Measurements from ENCODE around the gene L1TD1. TPM values are rescaled to one million over a fixed set of nuclear protein-coding genes. Genes with fewer than 3 reads are reported as not detected.

The L1TD1 gene
- total RNA-seq, 4 donors from 2014 or later, result not detected

DNA sequence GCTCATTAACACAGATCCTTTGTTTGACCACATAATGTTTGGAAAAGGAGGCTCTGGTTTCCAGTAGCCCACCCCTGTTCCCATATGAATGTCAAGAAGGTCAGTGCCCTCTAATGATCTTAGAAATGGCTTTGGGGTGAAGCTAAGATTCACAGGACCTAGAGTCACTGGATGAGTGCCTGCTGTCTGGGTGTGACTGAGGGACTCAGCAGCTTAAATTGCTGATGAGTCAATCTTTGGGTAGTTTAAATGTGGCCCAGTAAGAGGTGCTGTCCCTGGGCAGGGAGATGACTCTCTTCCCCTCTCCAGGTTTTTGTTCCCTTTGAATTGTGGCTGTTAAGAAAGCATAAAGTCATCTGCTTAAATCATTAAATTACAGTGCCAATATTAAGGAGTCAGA lies 50.6 kb downstream of the L1TD1 start:
- no peak overlapping the region for H3K27ac ChIP-seq
- intact Hi-C loops (cut with DNase I; ENCODE audit: low total_unique reads), result no loop called here
- TF ChIP-seq, protein P1, sequence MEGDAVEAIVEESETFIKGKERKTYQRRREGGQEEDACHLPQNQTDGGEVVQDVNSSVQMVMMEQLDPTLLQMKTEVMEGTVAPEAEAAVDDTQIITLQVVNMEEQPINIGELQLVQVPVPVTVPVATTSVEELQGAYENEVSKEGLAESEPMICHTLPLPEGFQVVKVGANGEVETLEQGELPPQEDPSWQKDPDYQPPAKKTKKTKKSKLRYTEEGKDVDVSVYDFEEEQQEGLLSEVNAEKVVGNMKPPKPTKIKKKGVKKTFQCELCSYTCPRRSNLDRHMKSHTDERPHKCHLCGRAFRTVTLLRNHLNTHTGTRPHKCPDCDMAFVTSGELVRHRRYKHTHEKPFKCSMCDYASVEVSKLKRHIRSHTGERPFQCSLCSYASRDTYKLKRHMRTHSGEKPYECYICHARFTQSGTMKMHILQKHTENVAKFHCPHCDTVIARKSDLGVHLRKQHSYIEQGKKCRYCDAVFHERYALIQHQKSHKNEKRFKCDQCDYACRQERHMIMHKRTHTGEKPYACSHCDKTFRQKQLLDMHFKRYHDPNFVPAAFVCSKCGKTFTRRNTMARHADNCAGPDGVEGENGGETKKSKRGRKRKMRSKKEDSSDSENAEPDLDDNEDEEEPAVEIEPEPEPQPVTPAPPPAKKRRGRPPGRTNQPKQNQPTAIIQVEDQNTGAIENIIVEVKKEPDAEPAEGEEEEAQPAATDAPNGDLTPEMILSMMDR (IDR thresholded peaks at IDR 0.05 in 4 of 5, conservative IDR thresholded peaks at IDR 0.05 in 1 of 5), result no peak
- no peak for TF ChIP-seq POLR2A (IDR thresholded peaks at IDR 0.05)
- in situ Hi-C loops (cut with MboI; ENCODE audit: low sequenced_read_pairs in 4 of 4), result no loop called here
- no peaks in the 10 kb centered on the region for H3K4me1 ChIP-seq
- DNase-seq (no peak), ATAC-seq (no peak)
- H3K36me3 ChIP-seq, result no peaks in the 10 kb centered on the region
- no peaks in the 10 kb centered on the region for H3K27me3 ChIP-seq
- H3K4me3 ChIP-seq, result no peak overlapping the region
- H3K9me3 ChIP-seq, result no peaks in the 10 kb centered on the region

DNA sequence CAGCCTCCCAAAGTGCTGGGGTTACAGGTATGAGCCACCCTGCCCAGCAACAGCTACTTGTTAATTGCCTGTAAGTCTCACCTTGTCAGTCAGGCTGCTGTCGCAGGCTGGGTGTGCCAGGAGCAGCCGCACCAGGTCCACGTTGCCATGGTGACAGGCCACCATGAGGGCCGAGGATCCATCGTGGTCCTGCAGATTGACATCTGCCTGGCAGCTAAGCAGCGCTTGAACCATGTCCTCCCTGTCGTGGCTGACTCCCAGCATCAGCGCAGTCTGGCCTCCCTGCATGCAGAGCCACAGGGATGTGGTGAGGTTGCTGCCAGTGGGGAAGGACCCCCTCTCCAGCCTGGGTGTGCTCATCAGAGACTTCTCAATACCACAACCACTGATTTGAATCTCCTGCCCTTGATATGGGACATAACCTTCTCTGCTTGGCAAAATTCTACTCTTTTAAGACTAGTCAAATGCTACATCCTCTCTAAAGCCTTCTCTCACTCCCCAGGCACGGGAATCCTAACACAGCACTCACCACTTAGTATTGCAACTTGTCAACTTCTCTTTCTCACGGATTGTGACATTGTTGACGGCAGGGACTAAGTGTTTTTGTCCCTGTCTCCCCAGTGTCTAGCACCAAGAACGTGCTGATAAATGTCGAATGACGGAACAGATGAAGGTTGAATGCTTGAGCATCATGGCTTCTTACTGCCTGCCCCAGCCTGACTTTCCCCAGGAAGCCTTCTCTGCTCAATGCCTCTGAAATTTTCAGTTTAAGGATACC lies 52.9 kb downstream of the L1TD1 start:
- no peaks in the 10 kb centered on the region for H3K4me1 ChIP-seq
- H3K27ac ChIP-seq, result no peak overlapping the region
- no peaks in the 10 kb centered on the region for H3K36me3 ChIP-seq
- intact Hi-C loops (cut with DNase I; ENCODE audit: low total_unique reads), result no loop called here
- no peak overlapping the region for H3K4me3 ChIP-seq
- H3K9me3 ChIP-seq, result no peaks in the 10 kb centered on the region
- DNase-seq, result no peak
- ATAC-seq, result no peak
- TF ChIP-seq, protein P1 (IDR thresholded peaks at IDR 0.05 in 4 of 5, conservative IDR thresholded peaks at IDR 0.05 in 1 of 5), result no peak
- no peak for TF ChIP-seq POLR2A (IDR thresholded peaks at IDR 0.05)
- in situ Hi-C loops (cut with MboI; ENCODE audit: low sequenced_read_pairs in 4 of 4), result no loop called here
- no peaks in the 10 kb centered on the region for H3K27me3 ChIP-seq

DNA sequence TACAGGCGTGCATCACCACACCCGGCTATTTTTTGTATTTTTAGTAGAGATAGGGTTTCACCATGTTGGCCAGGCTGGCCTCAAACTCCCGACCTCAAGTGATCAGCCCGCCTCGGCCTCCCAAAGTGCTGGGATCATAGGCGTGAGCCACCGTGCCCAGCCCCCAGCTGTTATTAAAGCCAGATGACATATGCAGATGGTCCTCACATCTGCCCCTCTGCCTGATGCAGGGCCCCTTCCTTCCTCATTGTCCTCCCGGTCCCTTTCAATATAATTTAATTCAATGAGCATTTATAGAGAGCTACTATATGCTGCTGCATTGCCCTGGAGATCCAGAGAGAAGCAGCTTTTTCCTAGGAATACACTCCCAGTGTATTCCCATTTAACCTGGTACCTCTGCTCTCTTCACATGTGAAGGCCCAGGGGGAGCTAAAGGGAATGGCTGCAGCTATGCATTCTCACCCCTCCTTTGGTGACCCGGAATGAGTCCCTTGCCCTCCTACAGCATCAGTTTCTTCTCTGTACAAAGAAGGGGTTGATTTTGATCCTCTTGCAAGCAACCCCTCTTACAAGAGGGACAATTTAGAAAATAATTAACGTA lies 55.6 kb downstream of the L1TD1 start:
- H3K36me3 ChIP-seq, result no peaks in the 10 kb centered on the region
- intact Hi-C loops (cut with DNase I; ENCODE audit: low total_unique reads), result no loop called here
- H3K27ac ChIP-seq, result no peak overlapping the region
- TF ChIP-seq POLR2A (IDR thresholded peaks at IDR 0.05), result no peak
- TF ChIP-seq, protein P1 (IDR thresholded peaks at IDR 0.05 in 4 of 5, conservative IDR thresholded peaks at IDR 0.05 in 1 of 5), result no peak
- DNase-seq (no peak), ATAC-seq (no peak)
- in situ Hi-C loops (cut with MboI; ENCODE audit: low sequenced_read_pairs in 4 of 4), result no loop called here
- H3K9me3 ChIP-seq, result no peaks in the 10 kb centered on the region
- no peaks in the 10 kb centered on the region for H3K27me3 ChIP-seq
- H3K4me3 ChIP-seq, result no peak overlapping the region
- H3K4me1 ChIP-seq, result no peaks in the 10 kb centered on the region

DNA sequence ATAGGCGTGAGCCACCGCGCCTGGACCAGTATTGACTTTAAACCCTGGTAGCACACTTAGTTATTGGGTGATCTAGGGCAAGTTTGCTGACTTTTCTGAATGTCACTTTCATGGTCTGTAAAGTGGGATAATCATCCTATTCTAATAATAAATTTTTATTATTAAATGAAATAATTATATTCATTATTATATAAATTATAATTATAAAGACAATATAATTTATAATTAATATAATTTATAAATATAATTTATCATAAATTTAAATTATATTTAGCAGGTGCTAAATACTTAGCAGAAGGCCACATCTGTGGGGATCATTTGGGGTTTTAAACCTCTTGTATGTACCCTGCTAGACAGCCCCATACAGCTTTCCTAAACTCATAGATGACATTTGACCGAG lies 64.9 kb downstream of the L1TD1 start:
- in situ Hi-C loops (cut with MboI; ENCODE audit: low sequenced_read_pairs in 4 of 4), result no loop called here
- H3K4me3 ChIP-seq, result no peak overlapping the region
- H3K27me3 ChIP-seq, result no peaks in the 10 kb centered on the region
- H3K36me3 ChIP-seq, result no peaks in the 10 kb centered on the region
- intact Hi-C loops (cut with DNase I; ENCODE audit: low total_unique reads), result no loop called here
- no peak for ATAC-seq
- H3K27ac ChIP-seq, result no peak overlapping the region
- TF ChIP-seq, protein P1 (IDR thresholded peaks at IDR 0.05 in 4 of 5, conservative IDR thresholded peaks at IDR 0.05 in 1 of 5), result no peak
- TF ChIP-seq POLR2A (IDR thresholded peaks at IDR 0.05), result no peak
- no peaks in the 10 kb centered on the region for H3K9me3 ChIP-seq
- H3K4me1 ChIP-seq, result no peaks in the 10 kb centered on the region
- no peak for DNase-seq
